Astrocyte (in vitro differentiated cells and primary cell): ENCODE data around the gene MAP4K4. TPM values are rescaled to one million over a fixed set of nuclear protein-coding genes. Genes with fewer than 3 reads are reported as not detected.

ENCODE experiments used
- DNase-seq: peaks from one replicate; pipeline ENCODE4 v3.0.0-alpha.2; 2010; ENCODE audit warnings: low read depth
- FAIRE-seq: peaks from 2 replicates; lab custom pipeline; 2011; peaks lifted over from hg19 to GRCh38; lab: Jason Lieb, UNC
- H2AFZ ChIP-seq: 2 replicates; pipeline ENCODE4 v1.6.0; 2012; ENCODE audit warnings: low read depth, low read length, inconsistent platforms
- H3K27ac ChIP-seq: 2 replicates; pipeline ENCODE4 v1.5.1; 2011; ENCODE audit warnings: low read depth, low read length, inconsistent platforms
- H3K27me3 ChIP-seq: 2 replicates; pipeline ENCODE4 v1.6.0; 2011; ENCODE audit warnings: low read length, inconsistent platforms; ENCODE audit not compliant: insufficient read depth
- H3K36me3 ChIP-seq: 2 replicates; pipeline ENCODE4 v1.5.1; 2011; ENCODE audit warnings: low read length, inconsistent platforms; ENCODE audit not compliant: insufficient read depth
- H3K4me1 ChIP-seq: 2 replicates; pipeline ENCODE4 v1.5.1; 2011; ENCODE audit warnings: low read length, inconsistent platforms; ENCODE audit not compliant: insufficient read depth
- H3K4me2 ChIP-seq: 2 replicates; pipeline ENCODE4 v1.6.0; 2012; ENCODE audit warnings: low read length, inconsistent platforms
- H3K4me3 ChIP-seq: 2 replicates; pipeline ENCODE4 v1.5.1; 2011; ENCODE audit warnings: low read depth, mild to moderate bottlenecking, low read length, inconsistent platforms; ENCODE audit not compliant: insufficient read depth
- H3K79me2 ChIP-seq: 2 replicates; pipeline ENCODE4 v1.6.0; 2012; ENCODE audit warnings: mild to moderate bottlenecking, low read length, inconsistent platforms; ENCODE audit not compliant: insufficient read depth
- H3K9ac ChIP-seq: 2 replicates; pipeline ENCODE4 v1.6.0; 2012; ENCODE audit warnings: mild to moderate bottlenecking, low read length, inconsistent platforms
- H3K9me3 ChIP-seq: 2 replicates; pipeline ENCODE4 v1.5.1; 2012; ENCODE audit warnings: low read depth, mild to moderate bottlenecking, low read length, inconsistent platforms; ENCODE audit not compliant: insufficient read depth
- H4K20me1 ChIP-seq: 2 replicates; pipeline ENCODE4 v1.6.0; 2012; ENCODE audit warnings: low read length, inconsistent platforms; ENCODE audit not compliant: insufficient read depth
- H3K27ac Mint-ChIP-seq: one replicate; pipeline ENCODE4 v1.8.0; 2021; ENCODE audit warnings: mild to moderate bottlenecking, mixed read lengths; ENCODE audit not compliant: unreplicated experiment
- H3K27me3 Mint-ChIP-seq: one replicate; pipeline ENCODE4 v1.8.0; 2021; ENCODE audit warnings: low read depth, mixed read lengths; ENCODE audit not compliant: unreplicated experiment
- H3K36me3 Mint-ChIP-seq: one replicate; pipeline ENCODE4 v1.8.0; 2021; ENCODE audit warnings: low read depth, mixed read lengths; ENCODE audit not compliant: unreplicated experiment
- H3K4me1 Mint-ChIP-seq: one replicate; pipeline ENCODE4 v1.8.0; 2021; ENCODE audit warnings: low read depth, mixed read lengths; ENCODE audit not compliant: unreplicated experiment
- H3K4me3 Mint-ChIP-seq: one replicate; pipeline ENCODE4 v1.8.0; 2021; ENCODE audit warnings: mild to moderate bottlenecking, moderate library complexity, mixed read lengths; ENCODE audit not compliant: unreplicated experiment
- H3K9me3 Mint-ChIP-seq: one replicate; pipeline ENCODE4 v1.8.0; 2021; ENCODE audit warnings: mild to moderate bottlenecking, mixed read lengths; ENCODE audit not compliant: unreplicated experiment
- CTCF ChIP-seq: IDR thresholded peaks from 2 replicates; pipeline ENCODE4 v1.5.1; 2011; ENCODE audit warnings: low read depth, mild to moderate bottlenecking, inconsistent platforms, low read length, moderate library complexity; ENCODE audit not compliant: insufficient read depth
- EZH2 ChIP-seq: IDR thresholded peaks from 2 replicates; pipeline ENCODE4 v1.6.1; 2012; ENCODE audit warnings: mild to moderate bottlenecking, low read length, inconsistent platforms; ENCODE audit not compliant: insufficient read depth
- total RNA-seq: library from RNA; stranded (reverse); gene quantifications from 2 replicates; pipeline ENCODE4 v1.2.1, GENCODE V29; 2021

Gene MAP4K4
- total RNA-seq, 1 donor from 2014 or later = 231 TPM

GRCh38 chr2:101861382-101861781 is 163.9 kb downstream of the MAP4K4 start:
- Histone ChIP-seq H4K20me1 (peaks cover 66% of the 10 kb centered on the region), H3K79me2 (peaks cover 56% of the 10 kb centered on the region), H3K27me3 (no peaks in the 10 kb centered on the region), H3K9ac (no peak overlapping the region), H3K9me3 (no peaks in the 10 kb centered on the region), H2AFZ (no peak overlapping the region), H3K27ac (no peak overlapping the region), H3K4me3 (no peak overlapping the region), H3K4me1 (no peaks in the 10 kb centered on the region), H3K36me3 (peaks cover 55% of the 10 kb centered on the region), H3K4me2 (no peak overlapping the region)
- no peaks in the 10 kb centered on the region for H3K9me3 Mint-ChIP-seq
- H3K36me3 Mint-ChIP-seq = peaks cover 16% of the 10 kb centered on the region
- no peak overlapping the region for H3K4me3 Mint-ChIP-seq
- TF ChIP-seq EZH2 (no peak), CTCF (no peak)
- no peaks in the 10 kb centered on the region for H3K27me3 Mint-ChIP-seq
- no peak overlapping the region for H3K27ac Mint-ChIP-seq
- FAIRE-seq = no peak
- peaks cover 14% of the 10 kb centered on the region for H3K4me1 Mint-ChIP-seq
- DNase-seq = no peak

- H3K27me3 Mint-ChIP-seq = no peaks in the 10 kb centered on the region
- no peak overlapping the region for H3K27ac Mint-ChIP-seq
- FAIRE-seq (no peak), DNase-seq (no peak)
- H3K27ac ChIP-seq = no peak overlapping the region
- H3K36me3 ChIP-seq = peaks cover 59% of the 10 kb centered on the region
- no peaks in the 10 kb centered on the region for H3K9me3 ChIP-seq
- H2AFZ ChIP-seq = no peak overlapping the region
- H4K20me1 ChIP-seq = peaks cover 55% of the 10 kb centered on the region
- H3K79me2 ChIP-seq = peaks cover 38% of the 10 kb centered on the region
- H3K9me3 Mint-ChIP-seq = no peaks in the 10 kb centered on the region
- no peak overlapping the region for H3K4me3 Mint-ChIP-seq
- H3K4me3 ChIP-seq = no peak overlapping the region
- H3K4me1 Mint-ChIP-seq = peaks cover 9% of the 10 kb centered on the region
- H3K4me2 ChIP-seq = no peak overlapping the region
- H3K4me1 ChIP-seq = no peaks in the 10 kb centered on the region
- no peaks in the 10 kb centered on the region for H3K27me3 ChIP-seq
- H3K9ac ChIP-seq = no peak overlapping the region
- TF ChIP-seq CTCF (no peak), EZH2 (no peak)
- H3K36me3 Mint-ChIP-seq = peaks cover 13% of the 10 kb centered on the region
Measured at GRCh38 chr2:101863534-101863933, 166.0 kb downstream of the MAP4K4 start.

- peaks cover 12% of the 10 kb centered on the region for H3K36me3 Mint-ChIP-seq
- FAIRE-seq = no peak
- Histone ChIP-seq H2AFZ (no peak overlapping the region), H3K79me2 (peaks cover 29% of the 10 kb centered on the region), H3K4me3 (no peak overlapping the region), H3K27me3 (no peaks in the 10 kb centered on the region), H3K27ac (no peak overlapping the region), H3K9me3 (no peaks in the 10 kb centered on the region), H3K4me2 (no peak overlapping the region), H3K9ac (no peak overlapping the region), H3K36me3 (peaks cover 55% of the 10 kb centered on the region), H4K20me1 (peaks cover 49% of the 10 kb centered on the region), H3K4me1 (no peaks in the 10 kb centered on the region)
- no peaks in the 10 kb centered on the region for H3K9me3 Mint-ChIP-seq
- DNase-seq = no peak
- H3K27ac Mint-ChIP-seq = no peak overlapping the region
- no peaks in the 10 kb centered on the region for H3K27me3 Mint-ChIP-seq
- TF ChIP-seq CTCF (no peak), EZH2 (no peak)
- H3K4me1 Mint-ChIP-seq = peaks cover 13% of the 10 kb centered on the region
- no peak overlapping the region for H3K4me3 Mint-ChIP-seq
Measured at GRCh38 chr2:101864426-101864825, 166.9 kb downstream of the MAP4K4 start.
